HCT116 (cell line): ENCODE measurements around the gene NKX1-1. TPM values are rescaled to one million over a fixed set of nuclear protein-coding genes. Genes with fewer than 3 reads are reported as not detected.

ENCODE experiments used
- ATAC-seq: fragments of 200-7000 bp; cut with Tn5 transposase; 2 replicates; pipeline ENCODE4 v1.9.1; 2020; ENCODE audit warnings: mild to moderate bottlenecking, moderate library complexity
- BruUV-seq: library from RNA; stranded (reverse); fragments of 400-500 nt; replicated peaks from 2 replicates; lab custom pipeline; 2021; lab: Mats Ljungman, UMichigan
- CTCF ChIA-PET: fragments of 300-600 bp; sonication (Branson Sonifier 250); formaldehyde crosslinking; loops from one replicate; lab custom pipeline; 2021; ENCODE audit warnings: antibody characterized with exemption; lab: Charles Lee
- POLR2A ChIA-PET: fragments of 300-600, 350-600 bp; sonication (Branson Sonifier 250); formaldehyde crosslinking; loops from one replicate; lab custom pipeline; 2021; ENCODE audit warnings: antibody characterized with exemption; lab: Charles Lee
- RAD21 ChIA-PET, 2 experiments: fragments of 300-600 bp; sonication (Branson Sonifier 250); formaldehyde crosslinking; loops; one replicate each; lab custom pipeline; 2023; ENCODE audit warnings: low total read pairs in 2 of 2; ENCODE audit not compliant: uncharacterized antibody in 2 of 2, unreplicated experiment in 2 of 2, low non-redundant PET in 1 of 2; lab: Charles Lee
- DNase-seq: peaks from one replicate; pipeline ENCODE4 v3.0.0-alpha.2; 2010; ENCODE audit warnings: low read depth, low spot score
- H2AFZ ChIP-seq: fragments of 200-600 bp; shearing (Covaris generic), sonication (generic); 2 replicates; pipeline ENCODE4 v1.6.1; 2017; ENCODE audit warnings: low read depth, mixed run types, mixed read lengths, antibody characterized with exemption, low read length; ENCODE audit not compliant: poor library complexity, severe bottlenecking
- H3K27ac ChIP-seq: 2 replicates; pipeline ENCODE4 v1.5.1; 2012; ENCODE audit warnings: low read depth, low read length
- H3K27me3 ChIP-seq: fragments of 200-600 bp; sonication (generic); 2 replicates; pipeline ENCODE4 v1.6.1; 2016; ENCODE audit warnings: mixed run types, low read length, mixed read lengths; ENCODE audit not compliant: insufficient read depth
- H3K36me3 ChIP-seq, 2 experiments: fragments of 200-500 bp in 1 of 2; fragments of 200-600 bp in 1 of 2; sonication (Bioruptor generic) in 1 of 2; sonication (generic) in 1 of 2; 2 replicates each; pipeline versions ENCODE4 v1.5.1 to v1.6.1; 2014 to 2016; ENCODE audit warnings: low read length in 2 of 2, inconsistent platforms in 1 of 2, mixed read lengths in 1 of 2, mixed run types in 1 of 2; ENCODE audit not compliant: insufficient read depth in 2 of 2, control insufficient read depth in 1 of 2
- H3K4me1 ChIP-seq, 2 experiments: fragments of 200-600 bp in 1 of 2; sonication (generic) in 1 of 2; 2 replicates each; pipeline versions ENCODE4 v1.5.1 to v1.6.1; 2012 to 2017; ENCODE audit warnings: low read length in 2 of 2, inconsistent platforms in 1 of 2, mild to moderate bottlenecking in 1 of 2, mixed read lengths in 1 of 2, mixed run types in 1 of 2, moderate library complexity in 1 of 2; ENCODE audit not compliant: insufficient read depth in 2 of 2, control insufficient read depth in 1 of 2
- H3K4me2 ChIP-seq: fragments of 200-600 bp; sonication (generic); 2 replicates; pipeline ENCODE4 v1.6.1; 2017; ENCODE audit warnings: mixed run types, low read length, mixed read lengths
- H3K4me3 ChIP-seq, 2 experiments: fragments of 200-600 bp in 1 of 2; sonication (generic) in 1 of 2; replicated peaks in 1 of 2; 2 replicates each; pipeline ENCODE4 v1.5.1; 2011 to 2016; ENCODE audit warnings: low read length in 2 of 2, control low read depth in 1 of 2, low read depth in 1 of 2, mild to moderate bottlenecking in 1 of 2, mixed read lengths in 1 of 2, mixed run types in 1 of 2
- H3K79me2 ChIP-seq: fragments of 200-600 bp; sonication (generic); 2 replicates; pipeline ENCODE4 v1.6.1; 2017; ENCODE audit warnings: mild to moderate bottlenecking, mixed run types, low read length, moderate library complexity, mixed read lengths; ENCODE audit not compliant: insufficient read depth
- H3K9ac ChIP-seq: fragments of 200-600 bp; sonication (generic); 2 replicates; pipeline ENCODE4 v1.6.1; 2016; ENCODE audit warnings: low read length, mixed read lengths
- H3K9me2 ChIP-seq: fragments of 200-600 bp; sonication (generic), shearing (Covaris generic); 2 replicates; pipeline ENCODE4 v1.6.1; 2017; ENCODE audit warnings: mixed run types, mild to moderate bottlenecking, moderate library complexity; ENCODE audit not compliant: insufficient read depth
- H3K9me3 ChIP-seq, 2 experiments: fragments of 200-500 bp in 1 of 2; fragments of 200-600 bp in 1 of 2; sonication (Bioruptor generic) in 1 of 2; sonication (generic) in 1 of 2; 2 replicates each; pipeline ENCODE4 v1.6.1; 2014 to 2017; ENCODE audit warnings: low read length in 2 of 2, mixed read lengths in 2 of 2, inconsistent platforms in 1 of 2, low read depth in 1 of 2, mild to moderate bottlenecking in 1 of 2, mixed run types in 1 of 2, moderate library complexity in 1 of 2; ENCODE audit not compliant: control insufficient read depth in 1 of 2, insufficient read depth in 1 of 2
- H4K20me1 ChIP-seq: fragments of 200-600 bp; sonication (generic), shearing (Covaris generic); 2 replicates; pipeline ENCODE4 v1.6.1; 2017; ENCODE audit warnings: mixed run types, mild to moderate bottlenecking, moderate library complexity; ENCODE audit not compliant: insufficient read depth
- ATF3 ChIP-seq: IDR thresholded peaks from 2 replicates; pipeline ENCODE4 v1.6.1; 2012
- CBX3 ChIP-seq: IDR thresholded peaks from 2 replicates; pipeline ENCODE4 v1.6.1; 2012; ENCODE audit warnings: low read depth
- CEBPB ChIP-seq: IDR thresholded peaks from 2 replicates; pipeline ENCODE4 v1.6.1; 2012; ENCODE audit warnings: low read depth
- EGR1 ChIP-seq: IDR thresholded peaks from 2 replicates; pipeline ENCODE4 v1.6.1; 2012; ENCODE audit warnings: low read depth
- ELF1 ChIP-seq: IDR thresholded peaks from 2 replicates; pipeline ENCODE4 v1.6.1; 2012; ENCODE audit warnings: low read depth, borderline replicate concordance
- EZH2 ChIP-seq: fragments of 200-600 bp; sonication (generic); IDR thresholded peaks from 2 replicates; pipeline ENCODE4 v1.6.1; 2017; ENCODE audit warnings: antibody characterized with exemption, mixed run types
- FOSL1 ChIP-seq: IDR thresholded peaks from 2 replicates; pipeline ENCODE4 v1.6.1; 2012; ENCODE audit warnings: low read depth
- JUND ChIP-seq: IDR thresholded peaks from 2 replicates; pipeline ENCODE4 v1.6.1; 2012
- POLR2A ChIP-seq: IDR thresholded peaks from 2 replicates; pipeline ENCODE4 v1.7.0; 2011; ENCODE audit warnings: borderline replicate concordance; ENCODE audit not compliant: insufficient read depth, insufficient read length; ENCODE audit errors: extremely low read depth
- RAD21 ChIP-seq: IDR thresholded peaks from 2 replicates; pipeline ENCODE4 v1.6.1; 2012; ENCODE audit warnings: low read depth, mild to moderate bottlenecking
- SIN3A ChIP-seq: IDR thresholded peaks from 2 replicates; pipeline ENCODE4 v1.6.1; 2012; ENCODE audit warnings: low read depth
- SP1 ChIP-seq: IDR thresholded peaks from 2 replicates; pipeline ENCODE4 v1.6.1; 2012; ENCODE audit warnings: low read depth
- SRF ChIP-seq: IDR thresholded peaks from 2 replicates; pipeline ENCODE4 v1.6.1; 2012; ENCODE audit warnings: low read depth
- TCF7L2 ChIP-seq: IDR thresholded peaks from 2 replicates; pipeline ENCODE4 v1.7.0; 2011; ENCODE audit warnings: borderline replicate concordance, inconsistent platforms; ENCODE audit not compliant: insufficient read depth, insufficient read length; ENCODE audit errors: extremely low read depth
- YY1 ChIP-seq: IDR thresholded peaks from 2 replicates; pipeline ENCODE4 v1.6.1; 2011; ENCODE audit warnings: low read length, low read depth, moderate library complexity, mild to moderate bottlenecking; ENCODE audit not compliant: insufficient replicate concordance; ENCODE audit errors: extremely low read depth
- ZFX ChIP-seq: fragments of 450-650 bp; IDR thresholded peaks from 2 replicates; pipeline ENCODE4 v1.6.1; 2017
- ZNF274 ChIP-seq: fragments of 200-500 bp; sonication (Bioruptor generic); IDR thresholded peaks from 2 replicates; pipeline ENCODE4 v1.6.1; 2014; ENCODE audit warnings: mild to moderate bottlenecking, low read depth, low read length, inconsistent platforms
- intact Hi-C: fragments of 100-400 bp; cut with micrococcal nuclease; formaldehyde crosslinking; loops from 2 replicates; pipeline ENCODE4 v1.10.0; 2022
- total RNA-seq: library from RNA; stranded (reverse); gene quantifications from one replicate; pipeline ENCODE4 v1.2.1, GENCODE V29; 2021; ENCODE audit not compliant: unreplicated experiment
- TF ChIP-seq, protein P1 (sequence below): IDR thresholded peaks from 2 replicates; pipeline ENCODE4 v1.6.1; 2011; ENCODE audit warnings: mild to moderate bottlenecking, low read length, moderate library complexity; ENCODE audit not compliant: insufficient replicate concordance; ENCODE audit errors: extremely low read depth

Gene NKX1-1
- total RNA-seq, 1 experiment from 2014 or later: not detected

DNA sequence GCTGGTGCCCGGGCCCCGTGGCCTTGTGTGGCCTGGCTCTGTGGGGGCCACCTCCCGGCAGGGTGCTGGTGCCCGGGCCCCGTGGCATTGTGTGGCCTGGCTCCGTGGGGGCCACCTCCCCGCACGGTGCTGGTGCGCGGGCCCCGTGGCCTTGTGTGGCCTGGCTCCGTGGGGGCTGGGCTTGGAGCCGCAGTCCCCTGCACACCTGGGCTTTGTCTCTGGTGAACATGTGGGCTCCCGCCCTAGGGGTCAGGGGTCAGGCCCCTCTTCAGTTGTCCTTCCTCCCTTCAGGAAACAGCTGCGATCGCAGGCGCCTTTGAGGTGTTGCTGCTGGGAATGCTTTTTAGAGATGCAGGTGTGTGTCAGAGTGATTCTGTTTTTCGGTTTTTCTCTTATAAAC lies 42.0 kb downstream of the NKX1-1 start (continued):
- TF ChIP-seq TCF7L2 (no peak), ELF1 (no peak), POLR2A (no peak), SIN3A (no peak), CBX3 (no peak), ZFX (no peak), EZH2 (no peak), ATF3 (no peak)
- TF ChIP-seq, protein P1, sequence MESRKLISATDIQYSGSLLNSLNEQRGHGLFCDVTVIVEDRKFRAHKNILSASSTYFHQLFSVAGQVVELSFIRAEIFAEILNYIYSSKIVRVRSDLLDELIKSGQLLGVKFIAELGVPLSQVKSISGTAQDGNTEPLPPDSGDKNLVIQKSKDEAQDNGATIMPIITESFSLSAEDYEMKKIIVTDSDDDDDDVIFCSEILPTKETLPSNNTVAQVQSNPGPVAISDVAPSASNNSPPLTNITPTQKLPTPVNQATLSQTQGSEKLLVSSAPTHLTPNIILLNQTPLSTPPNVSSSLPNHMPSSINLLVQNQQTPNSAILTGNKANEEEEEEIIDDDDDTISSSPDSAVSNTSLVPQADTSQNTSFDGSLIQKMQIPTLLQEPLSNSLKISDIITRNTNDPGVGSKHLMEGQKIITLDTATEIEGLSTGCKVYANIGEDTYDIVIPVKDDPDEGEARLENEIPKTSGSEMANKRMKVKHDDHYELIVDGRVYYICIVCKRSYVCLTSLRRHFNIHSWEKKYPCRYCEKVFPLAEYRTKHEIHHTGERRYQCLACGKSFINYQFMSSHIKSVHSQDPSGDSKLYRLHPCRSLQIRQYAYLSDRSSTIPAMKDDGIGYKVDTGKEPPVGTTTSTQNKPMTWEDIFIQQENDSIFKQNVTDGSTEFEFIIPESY: no peak

GRCh38 chr4:1363513-1363912 lies 42.7 kb downstream of the NKX1-1 start:
- CTCF ChIA-PET: no interaction called here
- no peak for DNase-seq
- TF ChIP-seq ZFX (no peak), YY1 (no peak), CEBPB (no peak), JUND (no peak), EGR1 (no peak), POLR2A (no peak), RAD21 (no peak), CBX3 (no peak), ZNF274 (no peak), ATF3 (no peak), FOSL1 (no peak), TCF7L2 (no peak), EZH2 (no peak), ELF1 (no peak), SP1 (no peak), SRF (no peak)
- TF ChIP-seq, protein P1: no peak

More at GRCh38 chr4:1363513-1363912, 42.7 kb downstream of the NKX1-1 start:
- Histone ChIP-seq H3K27ac (no peak overlapping the region), H3K36me3 (no peaks in the 10 kb centered on the region), H3K4me3 (no peak overlapping the region), H3K9ac (no peak overlapping the region), H2AFZ (no peak overlapping the region), H3K27me3 (no peaks in the 10 kb centered on the region), H3K4me2 (no peak overlapping the region), H4K20me1 (no peaks in the 10 kb centered on the region), H3K79me2 (no peaks in the 10 kb centered on the region), H3K4me1 (peaks cover 0 to 5% of the 10 kb centered on the region in 2 experiments; a peak in 1 of 4 replicates), H3K9me3 (no peaks in the 10 kb centered on the region), H3K9me2 (no peaks in the 10 kb centered on the region)
- ATAC-seq: no peak
- ChIA-PET POLR2A (no interaction called here), RAD21 (no interaction called here)
- intact Hi-C loops: no loop called here
- BruUV-seq: no TSS peak
